HG02852 (cell line): ENCODE results near the gene CPB2.

Experiments used
- ATAC-seq: cut with Tn5 transposase; IDR thresholded peaks from one replicate; pipeline ENCODE4 v1.9.1; 2021; ENCODE audit warnings: mild to moderate bottlenecking, moderate library complexity; ENCODE audit not compliant: unreplicated experiment

Gene CPB2

DNA sequence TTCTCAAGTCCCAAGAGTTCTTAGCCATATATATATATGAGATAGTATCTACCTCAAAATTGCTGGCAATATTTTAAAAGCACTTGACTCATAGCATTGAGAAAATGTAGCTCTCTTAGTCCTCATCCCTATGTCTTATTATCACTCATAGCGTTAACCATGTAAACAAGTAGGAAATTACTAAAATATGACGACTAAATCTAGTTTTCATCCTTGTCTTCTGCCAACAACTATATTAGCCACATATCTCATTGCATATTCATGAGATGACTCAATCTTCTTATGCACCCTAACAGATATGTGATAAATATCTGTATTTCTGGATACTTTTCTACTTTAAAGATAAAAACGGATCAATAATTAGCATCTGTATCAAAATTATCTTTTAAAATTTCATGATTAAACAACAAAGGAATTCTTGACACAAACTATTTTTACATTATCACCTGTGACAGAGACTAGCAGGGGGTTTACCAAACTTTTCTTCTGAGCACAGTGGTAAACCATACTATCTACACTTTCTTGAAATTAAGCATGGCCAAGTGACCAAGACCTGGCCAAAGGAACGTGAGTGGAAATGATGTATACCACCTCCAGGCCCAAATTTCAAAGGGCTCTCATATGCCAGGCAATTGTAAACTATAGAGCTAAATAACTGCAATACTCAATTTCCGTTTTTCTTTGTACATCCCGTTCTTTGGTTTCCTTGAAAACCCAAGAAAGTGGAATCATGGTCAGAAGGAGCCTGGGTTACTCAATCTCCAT lies 98.0 kb downstream of the CPB2 start:
- no peak for ATAC-seq

DNA sequence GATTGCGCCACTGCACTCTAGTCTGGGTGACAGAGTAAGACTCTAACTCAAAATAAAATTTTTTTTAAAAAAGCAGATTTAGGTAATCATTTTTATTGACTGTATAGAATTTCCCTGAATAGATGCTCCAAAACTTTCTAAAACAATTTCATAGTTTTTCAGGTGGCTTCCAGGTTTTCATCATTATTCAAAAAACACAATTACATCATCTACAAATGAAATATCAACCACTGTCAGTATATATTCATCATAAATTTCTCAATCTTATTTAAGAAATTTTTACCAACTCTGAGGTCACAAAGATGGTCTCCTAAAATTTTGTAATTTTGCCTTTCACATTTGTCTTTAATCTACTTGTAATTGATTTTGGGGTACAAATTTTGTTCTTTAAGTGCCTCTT lies 100.3 kb downstream of the CPB2 start:
- ATAC-seq: no peak
